HG02981 (cell line): ENCODE results near the gene CEBPG.
A peak's percentile ranks its signal among the peaks of the same experiment; 100 is the strongest.

ENCODE experiments used
- ATAC-seq: cut with Tn5 transposase; IDR thresholded peaks from one replicate; pipeline ENCODE4 v1.9.1; 2021; ENCODE audit warnings: mild to moderate bottlenecking, moderate library complexity; ENCODE audit not compliant: unreplicated experiment

Gene CEBPG

GRCh38 chr19:33373453-33374235, at the start of gene CEBPG:
TSS of gene CEBPG (plus strand) at chr19:33373709. CDS start at chr19:33379240, 5,531 bp downstream.
- ATAC-seq: peak; percentile 86

DNA sequence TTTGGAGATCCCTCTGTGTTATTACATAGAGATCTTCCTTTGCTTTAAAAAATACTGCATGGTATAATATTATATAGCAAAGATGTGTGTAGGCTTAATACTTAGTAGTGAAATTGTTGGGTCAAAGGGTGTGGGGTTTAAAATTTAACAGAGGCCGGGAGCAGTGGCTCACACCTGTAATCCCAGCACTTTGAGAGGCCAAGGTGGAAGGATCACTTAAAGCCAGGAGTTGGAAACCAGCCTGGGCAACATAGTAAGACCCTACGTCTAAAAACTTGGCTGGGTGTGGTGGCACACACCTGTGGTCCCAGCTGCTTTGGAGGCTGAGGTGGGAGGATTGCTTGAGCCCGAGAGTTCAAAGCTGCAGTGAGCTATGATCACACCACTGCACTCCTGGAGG, 48.9 kb upstream of the CEBPG start:
- ATAC-seq: no peak

DNA sequence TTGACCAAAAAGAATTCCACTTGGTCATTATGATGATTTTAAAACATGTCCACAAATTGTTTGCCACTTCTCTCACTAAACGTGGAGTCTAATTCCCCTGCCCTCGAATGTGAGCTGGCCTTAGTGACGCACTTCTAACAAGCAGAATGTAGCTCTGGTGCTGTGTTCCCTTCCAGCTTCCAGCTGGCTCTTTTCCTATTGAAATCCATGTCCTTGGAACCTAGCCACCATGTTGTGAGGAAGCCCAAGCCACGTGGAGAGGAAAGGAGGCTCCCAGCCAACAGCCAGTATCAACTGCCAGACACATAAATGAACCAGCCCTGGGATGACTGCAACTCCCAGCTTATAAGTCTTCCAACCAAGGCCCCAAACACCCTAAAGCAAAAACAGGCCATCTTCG, 47.6 kb upstream of the CEBPG start:
- no peak for ATAC-seq

DNA sequence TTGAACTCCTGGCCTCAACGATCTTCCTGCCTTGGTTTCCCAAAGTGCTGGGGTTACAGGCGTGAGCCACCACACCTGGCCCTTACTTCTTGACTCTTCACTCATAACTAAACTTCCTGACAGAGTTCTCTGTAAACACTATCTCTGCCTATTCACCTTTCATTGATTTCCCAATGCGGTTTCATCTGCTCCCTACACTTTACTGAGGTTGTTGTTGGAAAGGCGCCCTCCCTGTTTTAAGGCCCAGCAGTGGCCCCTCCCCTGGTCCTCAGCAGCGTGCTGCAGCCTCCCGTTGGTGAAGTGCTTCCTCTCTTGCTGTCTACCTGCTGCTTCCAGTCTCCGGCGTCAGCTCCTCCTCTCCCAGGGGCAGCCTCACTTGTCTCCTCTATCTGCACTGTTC, 44.4 kb upstream of the CEBPG start:
- ATAC-seq: no peak

GRCh38 chr19:33329736-33330135, 43.8 kb upstream of the CEBPG start:
- no peak for ATAC-seq

DNA sequence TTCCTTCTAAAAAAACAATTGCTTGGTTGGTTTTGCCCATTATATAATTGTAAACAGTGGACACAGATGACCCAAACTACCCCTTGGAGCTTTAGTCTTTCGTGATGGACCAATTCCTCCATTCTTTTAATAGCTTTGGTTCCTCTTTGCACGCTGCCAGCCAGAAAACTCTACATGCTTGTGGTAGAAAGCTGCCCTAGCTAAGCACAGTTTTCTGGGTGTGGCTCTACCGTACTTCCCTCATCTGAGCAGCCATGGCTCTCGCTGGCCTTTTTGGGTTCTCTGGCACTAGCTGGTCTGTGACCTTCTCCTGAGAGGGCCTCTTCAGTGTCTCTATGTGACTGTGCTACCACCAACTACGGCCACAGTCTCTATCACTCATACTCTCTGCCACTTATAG, 41.3 kb upstream of the CEBPG start:
- no peak for ATAC-seq

GRCh38 chr19:33333151-33333550, 40.4 kb upstream of the CEBPG start:
- no peak for ATAC-seq

DNA sequence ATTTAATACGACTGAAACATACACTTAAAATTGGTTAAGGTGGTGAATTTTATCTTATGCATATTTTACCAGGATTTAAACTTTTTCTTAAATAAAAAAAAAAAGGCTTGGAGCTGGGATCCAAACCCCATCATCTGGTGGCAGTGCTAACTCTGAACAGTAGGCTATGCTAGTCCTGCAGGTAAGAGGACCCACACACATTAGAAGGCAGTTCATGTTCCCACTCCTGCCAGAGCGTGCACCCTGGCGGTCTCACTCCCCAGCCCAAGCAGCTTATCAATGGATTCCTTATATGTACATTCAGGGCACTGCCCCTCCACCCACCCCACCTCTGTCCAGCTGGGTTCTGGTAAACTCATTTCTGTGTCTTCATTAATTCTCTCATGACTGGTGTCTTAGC, 39.9 kb upstream of the CEBPG start:
- no peak for ATAC-seq

DNA sequence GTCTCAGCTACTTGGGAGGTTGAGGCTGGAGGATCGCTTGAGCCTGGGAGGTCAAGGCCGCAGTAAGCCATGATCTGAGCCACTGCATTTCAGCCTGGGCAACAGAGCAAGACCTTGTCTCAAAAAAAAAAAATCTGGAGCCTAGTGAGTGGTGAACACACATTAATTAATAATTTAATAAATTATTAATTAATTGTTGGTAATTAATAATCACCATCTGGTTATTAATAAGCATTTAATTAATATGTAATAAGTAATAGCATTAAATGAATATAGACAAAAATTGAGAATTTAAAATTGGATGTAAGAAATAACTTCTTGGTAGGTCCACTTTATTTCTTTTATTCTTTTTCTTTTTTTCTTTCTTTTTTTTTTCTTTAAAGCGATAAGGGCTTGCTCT, 39.2 kb upstream of the CEBPG start:
- ATAC-seq: no peak

GRCh38 chr19:33335446-33335845, 38.1 kb upstream of the CEBPG start:
- no peak for ATAC-seq

DNA sequence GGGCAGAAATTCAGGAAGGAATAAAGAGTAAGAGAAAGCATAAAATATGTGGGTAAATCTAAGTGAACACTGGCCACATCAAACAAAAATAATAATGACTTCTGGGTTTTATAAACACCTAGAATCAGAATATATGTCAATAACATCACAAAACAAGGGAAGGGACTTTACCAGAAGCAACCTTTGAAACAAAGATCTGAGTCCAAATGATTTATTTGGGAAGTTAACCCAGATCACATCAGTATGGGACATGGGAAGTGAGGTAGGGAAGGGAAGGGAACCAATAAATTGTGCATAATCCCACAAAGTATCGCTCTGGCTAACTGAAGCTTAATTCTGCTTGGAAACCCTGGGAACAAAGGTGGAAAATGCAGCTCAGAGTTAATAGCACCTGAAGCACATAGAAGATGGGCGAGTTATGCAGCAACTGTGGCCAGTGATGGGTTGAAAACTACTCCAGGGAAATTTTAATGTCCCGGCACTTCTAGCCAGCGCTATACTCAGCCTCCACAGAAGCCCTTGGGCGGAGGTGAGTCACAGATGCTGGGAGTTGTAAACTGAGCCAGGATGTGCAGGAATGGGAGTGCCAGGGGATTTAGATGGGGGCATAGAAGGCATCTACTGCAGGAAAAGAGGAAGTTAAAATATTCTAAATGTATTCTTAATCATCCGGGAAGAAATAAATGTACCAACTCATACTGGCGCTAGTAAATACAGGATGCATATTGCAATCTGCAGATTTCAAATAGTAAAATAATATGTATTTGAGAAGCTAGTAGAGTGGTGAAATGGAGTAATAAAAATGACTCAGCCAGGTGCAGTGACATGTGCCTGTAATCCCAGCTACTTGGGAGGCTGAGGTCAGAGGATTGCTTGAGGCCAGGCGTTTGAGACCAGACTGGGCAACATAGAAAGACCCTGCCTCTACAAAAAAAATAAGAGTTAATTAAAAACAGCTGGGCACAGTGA, 34.2 kb upstream of the CEBPG start:
- no peak for ATAC-seq

GRCh38 chr19:33340991-33341390, 32.5 kb upstream of the CEBPG start:
- no peak for ATAC-seq

DNA sequence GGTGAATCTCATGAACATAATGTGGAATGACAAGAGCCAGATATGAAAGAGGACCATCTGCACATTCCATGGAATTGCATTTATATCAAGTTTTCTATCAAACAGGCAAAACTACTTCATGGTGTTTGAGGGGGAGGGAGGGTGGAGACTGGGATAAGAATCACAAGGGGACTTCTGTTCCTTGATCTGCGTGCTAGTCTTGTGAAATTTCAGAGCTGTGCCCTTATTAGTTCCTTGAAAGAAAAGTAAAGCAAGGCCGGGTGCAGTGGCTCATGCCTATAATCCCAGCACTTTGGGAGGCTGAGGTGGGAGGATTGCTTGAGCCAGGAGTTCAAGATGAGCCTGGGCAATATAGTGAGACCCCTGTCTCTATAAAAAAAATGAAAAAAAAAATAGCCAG, 30.2 kb upstream of the CEBPG start:
- no peak for ATAC-seq

DNA sequence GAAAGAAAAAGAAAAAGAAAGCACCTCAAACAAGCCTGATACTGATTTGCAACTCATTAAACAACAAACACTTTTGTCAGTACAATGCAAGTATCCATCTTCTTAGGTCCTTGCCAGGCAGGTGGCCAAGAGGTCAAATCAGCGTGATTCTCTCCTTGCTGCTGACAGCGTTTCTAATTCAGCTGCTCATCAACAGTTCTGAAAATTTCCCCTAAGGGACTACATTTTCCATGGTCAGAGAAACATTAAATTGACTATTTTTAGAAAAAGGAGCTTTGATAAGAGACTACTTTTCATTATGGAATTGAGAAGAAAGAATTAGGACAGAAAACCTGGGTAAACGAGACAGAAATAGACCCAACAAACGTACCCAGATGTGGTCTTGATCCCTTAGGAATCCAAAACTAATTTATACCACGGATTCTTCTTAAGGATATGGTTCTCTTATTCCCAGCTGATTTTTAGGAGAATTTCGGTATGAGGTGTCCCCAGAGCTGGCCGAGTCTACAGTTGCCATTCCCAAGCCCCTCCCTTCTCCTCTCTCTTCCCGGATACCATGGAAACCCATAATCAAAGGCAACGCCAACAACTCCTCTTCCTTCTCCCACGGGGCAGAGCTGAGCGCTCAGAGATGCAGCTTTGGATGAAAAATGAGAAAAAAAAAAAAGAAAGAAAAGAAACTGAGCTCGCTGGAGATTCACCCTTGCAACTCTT, 29.5 kb upstream of the CEBPG start:
- no peak for ATAC-seq

DNA sequence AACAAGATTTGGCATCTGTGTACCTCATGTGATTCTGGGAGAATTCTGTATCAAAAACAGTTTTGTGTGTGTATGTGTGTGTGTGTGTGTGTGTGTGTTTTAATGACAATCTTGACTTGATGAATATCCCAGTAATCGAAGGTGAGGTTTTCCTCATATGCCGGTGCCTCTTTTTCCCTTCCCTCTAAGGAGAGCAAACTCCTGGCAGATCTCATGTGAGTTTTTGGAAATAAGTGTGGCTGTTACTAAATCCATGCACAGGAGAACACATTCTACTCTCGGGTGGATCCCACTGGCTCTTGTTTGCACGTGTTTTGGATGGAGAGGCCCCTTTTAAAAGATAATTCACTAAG, 29.0 kb upstream of the CEBPG start:
- ATAC-seq: no peak

- ATAC-seq: no peak
These were observed 28.3 kb upstream of the CEBPG start for GRCh38 chr19:33345163-33345562.

GRCh38 chr19:33346665-33347064, 26.8 kb upstream of the CEBPG start:
- ATAC-seq: no peak

GRCh38 chr19:33347300-33347699, 26.2 kb upstream of the CEBPG start:
- no peak for ATAC-seq

GRCh38 chr19:33348301-33349010, 25.1 kb upstream of the CEBPG start:
- no peak for ATAC-seq

DNA sequence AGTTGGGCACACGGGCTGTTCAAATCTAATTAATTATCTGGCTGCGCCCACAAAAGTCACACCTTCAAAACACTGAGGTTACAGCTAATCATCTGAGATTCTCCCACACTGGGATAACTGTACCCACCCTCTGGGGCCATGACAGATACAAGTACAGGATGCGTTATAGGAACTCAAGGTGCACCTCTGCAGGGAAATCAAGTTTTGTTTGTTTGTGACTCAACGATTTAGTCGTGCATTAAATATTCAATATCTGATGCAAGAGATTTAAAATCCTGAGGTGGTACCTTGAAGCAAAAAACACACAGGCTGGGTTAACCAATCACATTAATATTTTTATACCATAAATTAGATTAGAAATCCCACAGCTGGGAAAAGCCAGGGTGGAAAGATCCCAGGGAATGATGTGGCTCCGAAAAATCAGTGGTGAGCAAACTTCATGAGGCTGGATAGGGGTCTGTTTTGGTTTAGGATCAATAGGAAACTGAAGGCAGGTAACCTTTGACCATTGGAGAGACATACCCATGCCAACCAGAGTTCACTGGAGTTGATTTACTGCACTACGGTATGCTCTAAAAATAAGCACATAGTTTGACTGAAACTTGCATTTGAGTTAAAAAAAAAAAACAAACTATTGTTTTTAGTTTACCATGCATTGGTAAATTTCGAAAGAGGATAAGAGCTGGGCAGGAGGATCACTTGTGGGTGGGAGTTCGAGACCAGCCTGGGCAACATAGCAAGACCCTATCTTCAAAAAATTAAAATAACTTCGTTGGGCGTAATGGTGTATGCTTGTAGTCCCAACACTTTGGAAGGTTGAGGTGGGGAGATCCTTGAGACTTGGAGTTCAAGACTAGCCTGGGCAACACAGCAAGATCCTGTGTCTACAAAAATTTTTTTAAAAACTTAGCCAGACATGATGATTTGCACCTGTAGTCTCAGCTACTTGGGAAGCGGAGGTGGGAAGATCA, 23.9 kb upstream of the CEBPG start:
- no peak for ATAC-seq
